ENCODE results near the gene CDON. TPM values are rescaled to one million over a fixed set of nuclear protein-coding genes. Genes with fewer than 3 reads are reported as not detected.

The CDON gene
- total and polyA plus RNA-seq, 2 donors (not counting 1 experiment from before 2014, with no cell fraction given) = 0.01 TPM; not detected in 1

DNA sequence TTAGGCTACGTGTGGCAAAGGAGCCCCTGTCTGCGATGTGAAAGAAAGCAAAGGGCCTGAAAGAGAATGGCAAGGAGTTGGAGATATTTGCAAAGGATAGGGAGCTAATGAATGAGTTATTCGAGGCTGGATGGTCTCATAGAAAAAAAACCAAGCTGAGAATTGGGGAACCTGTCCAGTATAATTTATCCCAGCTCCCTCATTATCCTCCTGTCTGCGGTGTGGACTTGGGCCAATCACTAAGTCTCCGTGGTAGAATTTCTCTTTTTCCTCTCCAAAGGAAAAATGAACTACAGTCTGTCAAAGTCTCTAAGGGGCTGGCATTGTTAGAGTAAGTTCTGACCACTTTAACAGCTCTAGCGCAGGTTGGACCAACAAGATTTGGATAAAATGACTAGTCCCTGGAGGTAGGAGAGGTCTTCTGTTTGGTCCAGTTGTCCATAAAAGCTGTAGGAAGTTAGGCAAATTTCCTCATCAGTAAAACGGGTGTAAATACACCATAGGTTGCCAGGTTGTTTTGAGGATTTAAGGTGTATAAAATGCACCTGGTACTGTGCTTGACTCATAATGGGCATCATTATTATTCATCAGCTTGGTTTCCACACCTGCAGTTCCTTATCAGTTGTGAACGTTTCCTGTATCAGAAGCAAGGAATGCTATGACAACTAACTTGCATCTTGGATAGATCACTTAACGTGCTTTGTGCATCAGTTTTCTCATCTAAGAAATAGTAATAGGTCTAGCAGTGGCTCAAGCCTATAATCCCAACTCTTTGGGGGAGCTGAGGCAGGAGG is 10.3 kb upstream of the CDON start:
- TF ChIP-seq, protein P1, sequence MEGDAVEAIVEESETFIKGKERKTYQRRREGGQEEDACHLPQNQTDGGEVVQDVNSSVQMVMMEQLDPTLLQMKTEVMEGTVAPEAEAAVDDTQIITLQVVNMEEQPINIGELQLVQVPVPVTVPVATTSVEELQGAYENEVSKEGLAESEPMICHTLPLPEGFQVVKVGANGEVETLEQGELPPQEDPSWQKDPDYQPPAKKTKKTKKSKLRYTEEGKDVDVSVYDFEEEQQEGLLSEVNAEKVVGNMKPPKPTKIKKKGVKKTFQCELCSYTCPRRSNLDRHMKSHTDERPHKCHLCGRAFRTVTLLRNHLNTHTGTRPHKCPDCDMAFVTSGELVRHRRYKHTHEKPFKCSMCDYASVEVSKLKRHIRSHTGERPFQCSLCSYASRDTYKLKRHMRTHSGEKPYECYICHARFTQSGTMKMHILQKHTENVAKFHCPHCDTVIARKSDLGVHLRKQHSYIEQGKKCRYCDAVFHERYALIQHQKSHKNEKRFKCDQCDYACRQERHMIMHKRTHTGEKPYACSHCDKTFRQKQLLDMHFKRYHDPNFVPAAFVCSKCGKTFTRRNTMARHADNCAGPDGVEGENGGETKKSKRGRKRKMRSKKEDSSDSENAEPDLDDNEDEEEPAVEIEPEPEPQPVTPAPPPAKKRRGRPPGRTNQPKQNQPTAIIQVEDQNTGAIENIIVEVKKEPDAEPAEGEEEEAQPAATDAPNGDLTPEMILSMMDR (IDR thresholded peaks at IDR 0.05) = no peak
- no peak for TF ChIP-seq EZH2 (IDR thresholded peaks at IDR 0.05; ENCODE audit: borderline replicate concordance, insufficient read depth, low read depth, low read length, poor library complexity, severe bottlenecking)
- no peak overlapping the region for H3K4me2 ChIP-seq (replicated peaks; ENCODE audit: low read depth, low read length, poor library complexity, severe bottlenecking)
- no peak overlapping the region for H3K4me3 Mint-ChIP-seq
- no peak overlapping the region for H2AFZ ChIP-seq (ENCODE audit: insufficient read depth, low read depth, low read length, poor library complexity, severe bottlenecking)
- ATAC-seq (ENCODE audit: low read depth) = no peak
- no peaks in the 10 kb centered on the region for H4K20me1 ChIP-seq (ENCODE audit: control insufficient read depth, insufficient read depth, low read length, poor library complexity, severe bottlenecking)
- H3K9me3 Mint-ChIP-seq (ENCODE audit: insufficient read depth) = no peaks in the 10 kb centered on the region
- no peak overlapping the region for H3K4me3 ChIP-seq (ENCODE audit: control extremely low read depth in 1 of 5, extremely low read depth in 1 of 5, insufficient read depth in 1 of 5, low read depth in 2 of 5, low read length in 4 of 5)
- DNase-seq = no peak
- H3K36me3 ChIP-seq (replicated peaks in 1 of 2; ENCODE audit: control extremely low read depth in 1 of 2, control insufficient read depth in 1 of 2, extremely low read depth in 1 of 2, insufficient read depth in 2 of 2, low read length in 1 of 2) = no peaks in the 10 kb centered on the region
- ChIA-PET CTCF (no interaction called here), POLR2A (no interaction called here)
- no peaks in the 10 kb centered on the region for H3K4me1 ChIP-seq (ENCODE audit: control insufficient read depth in 2 of 2, insufficient read depth in 2 of 2, low read length in 2 of 2)
- no peaks in the 10 kb centered on the region for H3K79me2 ChIP-seq (ENCODE audit: control insufficient read depth, insufficient read depth, low read length)
- no peak overlapping the region for H3K9ac ChIP-seq (ENCODE audit: low read length)
- no peaks in the 10 kb centered on the region for H3K27me3 ChIP-seq (replicated peaks in 1 of 4; ENCODE audit: control extremely low read depth in 1 of 4, control insufficient read depth in 3 of 4, insufficient read depth in 4 of 4, low read length in 3 of 4)
- 50% methylated on average over 2 of the region's 9 CpGs for WGBS (ENCODE audit: insufficient coverage)
- no peak overlapping the region for H3K27ac Mint-ChIP-seq
- no peaks in the 10 kb centered on the region for H3K4me1 Mint-ChIP-seq
- H3K27ac ChIP-seq (ENCODE audit: low read length in 2 of 2) = no peak overlapping the region
- H3K27me3 Mint-ChIP-seq = peaks cover 24% of the 10 kb centered on the region
- peaks cover 0 to 2% (median 0%) of the 10 kb centered on the region in 3 donors for H3K9me3 ChIP-seq (ENCODE audit: control extremely low read depth in 1 of 3, control insufficient read depth in 2 of 3, insufficient read depth in 1 of 3, low read length in 2 of 3)
- intact Hi-C loops (cut with micrococcal nuclease) = no loop called here

DNA sequence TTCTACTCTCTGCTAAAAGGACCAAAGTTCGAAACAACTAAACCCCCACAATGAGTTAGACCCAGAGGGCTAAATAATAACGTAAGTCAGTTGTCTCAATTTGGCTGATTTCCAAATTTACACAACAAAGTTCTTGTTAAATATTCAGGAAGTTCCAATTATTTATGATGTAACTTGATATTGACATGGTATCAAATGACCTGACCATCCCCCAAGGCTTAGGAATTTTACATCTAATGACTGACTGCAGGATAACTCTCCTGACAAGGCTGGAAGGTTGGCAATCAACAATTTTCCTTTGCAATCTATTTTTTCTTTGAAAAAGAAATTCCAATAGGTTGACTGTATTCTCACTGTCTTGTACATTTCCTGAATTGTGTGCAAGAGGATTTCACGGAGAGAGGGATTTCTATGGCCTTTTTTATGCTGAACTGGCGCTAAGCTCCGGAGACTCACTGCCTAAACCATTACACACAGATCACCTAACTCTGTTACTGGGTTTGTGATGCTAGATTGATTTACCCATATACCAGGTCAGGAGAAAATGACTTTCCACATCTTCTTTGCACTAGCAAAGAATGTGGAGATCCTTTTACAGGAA is 9.6 kb upstream of the CDON start:
- no peak overlapping the region for H3K27ac Mint-ChIP-seq
- DNase-seq (no peak), ATAC-seq (ENCODE audit: low read depth) (no peak)
- H2AFZ ChIP-seq (ENCODE audit: insufficient read depth, low read depth, low read length, poor library complexity, severe bottlenecking) = no peak overlapping the region
- H3K4me1 Mint-ChIP-seq = no peaks in the 10 kb centered on the region
- H3K9ac ChIP-seq (ENCODE audit: low read length) = no peak overlapping the region
- no CpG with 5 or more reads among the region's 5 CpGs for WGBS (ENCODE audit: insufficient coverage)
- H3K4me2 ChIP-seq (replicated peaks; ENCODE audit: low read depth, low read length, poor library complexity, severe bottlenecking) = no peak overlapping the region
- no peaks in the 10 kb centered on the region for H3K36me3 ChIP-seq (replicated peaks in 1 of 2; ENCODE audit: control extremely low read depth in 1 of 2, control insufficient read depth in 1 of 2, extremely low read depth in 1 of 2, insufficient read depth in 2 of 2, low read length in 1 of 2)
- H3K79me2 ChIP-seq (ENCODE audit: control insufficient read depth, insufficient read depth, low read length) = no peaks in the 10 kb centered on the region
- no peaks in the 10 kb centered on the region for H3K27me3 ChIP-seq (replicated peaks in 1 of 4; ENCODE audit: control extremely low read depth in 1 of 4, control insufficient read depth in 3 of 4, insufficient read depth in 4 of 4, low read length in 3 of 4)
- peaks cover 27% of the 10 kb centered on the region for H3K27me3 Mint-ChIP-seq
- TF ChIP-seq EZH2 (IDR thresholded peaks at IDR 0.05; ENCODE audit: borderline replicate concordance, insufficient read depth, low read depth, low read length, poor library complexity, severe bottlenecking) = no peak
- TF ChIP-seq, protein P1 (IDR thresholded peaks at IDR 0.05) = no peak
- H3K9me3 Mint-ChIP-seq (ENCODE audit: insufficient read depth) = no peaks in the 10 kb centered on the region
- CTCF ChIA-PET = no interaction called here
- H4K20me1 ChIP-seq (ENCODE audit: control insufficient read depth, insufficient read depth, low read length, poor library complexity, severe bottlenecking) = no peaks in the 10 kb centered on the region
- POLR2A ChIA-PET = no interaction called here
- intact Hi-C loops (cut with micrococcal nuclease) = no loop called here
- H3K4me3 ChIP-seq (ENCODE audit: control extremely low read depth in 1 of 5, extremely low read depth in 1 of 5, insufficient read depth in 1 of 5, low read depth in 2 of 5, low read length in 4 of 5) = no peak overlapping the region
- H3K27ac ChIP-seq (ENCODE audit: low read length in 2 of 2) = no peak overlapping the region
- H3K9me3 ChIP-seq (ENCODE audit: control extremely low read depth in 1 of 3, control insufficient read depth in 2 of 3, insufficient read depth in 1 of 3, low read length in 2 of 3) = peaks cover 0 to 2% (median 0%) of the 10 kb centered on the region in 3 donors
- no peaks in the 10 kb centered on the region for H3K4me1 ChIP-seq (ENCODE audit: control insufficient read depth in 2 of 2, insufficient read depth in 2 of 2, low read length in 2 of 2)
- no peak overlapping the region for H3K4me3 Mint-ChIP-seq
